VCaP (cell line): ENCODE measurements around the gene IRX3.

Source experiments
- H3K27ac ChIP-seq: fragments of 450-650 bp; 2 replicates; pipeline ENCODE4 v1.5.1; 2017
- CTCF ChIP-seq: fragments of 450-650 bp; conservative IDR thresholded peaks from 2 replicates; pipeline ENCODE4 v1.5.1; 2017; ENCODE audit warnings: mild to moderate bottlenecking, moderate library complexity

Gene IRX3

DNA sequence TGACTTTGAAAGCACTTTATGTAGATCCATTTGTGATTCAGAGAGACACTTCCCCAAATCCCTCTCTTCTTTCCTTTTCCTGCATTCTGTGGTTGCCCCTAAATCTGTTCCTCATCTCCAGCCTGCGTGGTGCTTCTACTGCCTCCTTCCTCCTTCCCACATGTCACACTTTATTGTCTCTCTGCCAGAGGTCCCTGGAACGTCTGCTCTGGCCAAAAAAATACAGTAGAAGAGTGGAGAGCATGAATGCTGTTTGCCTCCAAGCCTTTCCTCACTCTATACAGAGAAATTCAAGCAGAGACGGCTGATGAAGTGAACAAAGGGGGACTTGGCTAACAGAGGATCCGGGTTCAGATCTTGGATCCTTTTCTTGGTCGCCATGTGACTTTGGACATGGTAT, 22.8 kb upstream of the IRX3 start:
- no peak overlapping the region for H3K27ac ChIP-seq
- TF ChIP-seq CTCF = no peak

DNA sequence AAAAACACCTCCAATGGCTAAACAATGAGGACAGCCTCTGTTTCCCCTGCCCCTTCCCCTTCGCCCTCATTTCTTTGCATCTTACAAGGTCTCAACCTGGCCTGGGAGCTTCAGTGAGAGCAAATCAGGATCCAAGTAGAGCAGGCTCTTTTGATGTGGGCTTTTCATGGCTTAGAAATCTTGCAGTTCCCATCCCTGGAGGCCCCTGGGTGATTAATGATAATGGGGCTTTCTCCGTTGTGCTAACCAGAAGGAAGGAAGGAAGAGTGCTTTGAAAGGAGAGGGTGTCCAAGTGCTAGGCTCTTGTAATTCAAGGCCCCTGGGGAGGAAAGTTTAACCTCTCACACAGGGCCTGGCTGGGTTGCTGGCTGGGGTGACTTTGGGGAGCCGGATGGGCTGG, 18.5 kb upstream of the IRX3 start:
- no peak overlapping the region for H3K27ac ChIP-seq
- TF ChIP-seq CTCF = no peak

DNA sequence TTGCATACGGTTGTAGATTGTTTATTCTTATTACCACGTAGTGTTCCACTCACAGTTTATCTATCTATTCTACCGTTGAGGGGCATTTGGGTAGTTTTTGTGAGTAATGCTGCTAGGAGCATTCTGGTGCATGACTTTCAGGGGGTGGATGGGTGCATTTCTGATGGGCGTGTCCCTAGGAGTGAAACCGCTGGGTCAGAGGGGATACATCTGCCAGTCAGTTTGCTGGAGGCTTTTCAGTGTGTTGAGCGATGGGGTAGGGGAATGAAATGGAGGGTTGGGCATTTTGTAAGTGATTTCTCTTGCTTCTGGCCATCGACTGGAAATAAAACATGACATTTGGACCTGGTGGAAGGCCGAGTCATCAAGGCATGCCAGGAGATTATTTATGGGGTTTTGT, 17.0 kb upstream of the IRX3 start:
- no peak overlapping the region for H3K27ac ChIP-seq
- no peak for TF ChIP-seq CTCF

DNA sequence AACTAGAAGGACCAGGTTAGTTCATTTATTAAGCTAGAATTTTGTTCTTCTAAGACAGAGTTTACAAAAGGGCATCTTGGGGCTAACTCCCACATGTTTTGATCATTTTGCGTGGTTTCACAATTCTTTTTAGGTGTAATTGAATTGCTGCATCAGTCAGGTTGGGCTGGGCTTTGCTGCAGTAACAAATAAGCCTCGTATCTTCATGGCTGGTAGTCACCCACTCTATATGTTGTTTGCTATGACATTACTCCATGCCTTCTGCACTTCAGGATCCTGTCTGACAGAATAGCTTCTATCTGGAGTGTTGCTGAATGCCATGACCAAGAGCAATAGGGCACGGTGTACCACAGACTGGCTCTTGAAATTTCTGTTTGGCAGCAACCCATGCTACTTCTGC, 10.6 kb upstream of the IRX3 start:
- H3K27ac ChIP-seq = no peak overlapping the region
- TF ChIP-seq CTCF = no peak

GRCh38 chr16:54296543-54296942, 10.0 kb upstream of the IRX3 start:
- no peak overlapping the region for H3K27ac ChIP-seq
- TF ChIP-seq CTCF = no peak

GRCh38 chr16:54291656-54292487, 5.3 kb upstream of the IRX3 start:
- H3K27ac ChIP-seq = no peak overlapping the region

More at GRCh38 chr16:54291656-54292487, 5.3 kb upstream of the IRX3 start:
- no peak for TF ChIP-seq CTCF
